Fibroblast of lung (primary cell): Measurements from ENCODE around the gene WNT10A.

Experiments used
- EZH2 ChIP-seq: IDR thresholded peaks from 2 replicates; pipeline ENCODE4 v1.5.1; 2012; ENCODE audit warnings: low read length, control low read depth, mild to moderate bottlenecking; ENCODE audit errors: missing control alignments
- TF ChIP-seq, protein P1 (sequence below), 2 donors: IDR thresholded peaks in 1 of 2; conservative IDR thresholded peaks in 1 of 2; 1 replicate in 1 of 2; 2 replicates in 1 of 2; pipeline ENCODE4 v1.5.1; 2011 to 2012; ENCODE audit warnings: low read length in 2 of 2, control low read depth in 1 of 2, inconsistent platforms in 1 of 2, low read depth in 1 of 2, mild to moderate bottlenecking in 1 of 2

DNA sequence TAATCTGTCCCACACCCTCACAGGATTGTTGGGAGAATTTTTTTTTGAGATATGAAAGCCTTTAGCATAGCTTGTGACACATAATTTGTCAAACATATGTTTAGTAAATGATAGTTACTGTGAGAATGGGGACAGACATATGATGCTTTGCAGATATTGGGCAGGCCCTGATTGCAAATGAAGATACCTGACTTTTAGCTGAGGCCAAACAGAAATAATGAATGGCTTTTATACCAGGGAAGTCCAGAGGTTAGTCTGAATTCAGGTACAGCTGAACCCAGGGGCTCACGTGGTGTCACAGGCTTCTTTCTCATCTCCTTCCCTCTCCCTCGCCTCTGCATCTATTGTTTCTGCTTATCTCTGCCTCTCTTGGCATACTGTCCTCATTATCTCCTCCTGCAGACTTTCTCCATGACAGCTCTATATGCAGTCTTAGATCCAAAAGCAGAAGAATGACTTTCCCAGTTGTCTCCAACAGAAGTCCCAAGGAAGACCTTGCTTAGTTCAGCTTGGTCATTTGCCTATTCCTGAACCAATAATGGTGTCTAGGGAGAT is 4.9 kb upstream of the WNT10A start:
- TF ChIP-seq, protein P1, sequence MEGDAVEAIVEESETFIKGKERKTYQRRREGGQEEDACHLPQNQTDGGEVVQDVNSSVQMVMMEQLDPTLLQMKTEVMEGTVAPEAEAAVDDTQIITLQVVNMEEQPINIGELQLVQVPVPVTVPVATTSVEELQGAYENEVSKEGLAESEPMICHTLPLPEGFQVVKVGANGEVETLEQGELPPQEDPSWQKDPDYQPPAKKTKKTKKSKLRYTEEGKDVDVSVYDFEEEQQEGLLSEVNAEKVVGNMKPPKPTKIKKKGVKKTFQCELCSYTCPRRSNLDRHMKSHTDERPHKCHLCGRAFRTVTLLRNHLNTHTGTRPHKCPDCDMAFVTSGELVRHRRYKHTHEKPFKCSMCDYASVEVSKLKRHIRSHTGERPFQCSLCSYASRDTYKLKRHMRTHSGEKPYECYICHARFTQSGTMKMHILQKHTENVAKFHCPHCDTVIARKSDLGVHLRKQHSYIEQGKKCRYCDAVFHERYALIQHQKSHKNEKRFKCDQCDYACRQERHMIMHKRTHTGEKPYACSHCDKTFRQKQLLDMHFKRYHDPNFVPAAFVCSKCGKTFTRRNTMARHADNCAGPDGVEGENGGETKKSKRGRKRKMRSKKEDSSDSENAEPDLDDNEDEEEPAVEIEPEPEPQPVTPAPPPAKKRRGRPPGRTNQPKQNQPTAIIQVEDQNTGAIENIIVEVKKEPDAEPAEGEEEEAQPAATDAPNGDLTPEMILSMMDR (conservative IDR thresholded peaks at IDR 0.05 in 1 of 2, IDR thresholded peaks at IDR 0.05 in 1 of 2; ENCODE audit: low read depth in 1 of 2, low read length in 2 of 2): no peak
- no peak for TF ChIP-seq EZH2
